ES-I3 (cell line): Measurements from ENCODE around the gene DNAJC15.
"Not testable (repeated sequence)": the region's sequence is repeated elsewhere in the genome, so short reads cannot be mapped to it uniquely, and the experiment has no call there.

Experiments used
- H3K36me3 ChIP-seq: 2 replicates; pipeline ENCODE4 v1.6.1; 2013; ENCODE audit warnings: mild to moderate bottlenecking, low read length, control low read depth, moderate library complexity; ENCODE audit not compliant: insufficient read depth
- H3K4me1 ChIP-seq: 2 replicates; pipeline ENCODE4 v1.6.1; 2013; ENCODE audit warnings: mild to moderate bottlenecking, control low read depth, low read length; ENCODE audit not compliant: insufficient read depth
- H3K9ac ChIP-seq: 2 replicates; pipeline ENCODE4 v1.6.1; 2013; ENCODE audit warnings: low read depth, mild to moderate bottlenecking, low read length, moderate library complexity
- H3K9me3 ChIP-seq: 2 replicates; pipeline ENCODE4 v1.6.1; 2013; ENCODE audit warnings: mild to moderate bottlenecking, low read length, moderate library complexity; ENCODE audit not compliant: control insufficient read depth, insufficient read depth

The DNAJC15 gene

GRCh38 chr13:43045302-43045773, 22.0 kb downstream of the DNAJC15 start:
- not testable (repeated sequence) for H3K9me3 ChIP-seq, H3K36me3 ChIP-seq, H3K9ac ChIP-seq
- H3K4me1 ChIP-seq, result peaks cover 13% of the 10 kb centered on the region; the same call in 1 of the 2 replicates

- Histone ChIP-seq H3K9ac (no peak overlapping the region), H3K36me3 (no peaks in the 10 kb centered on the region), H3K9me3 (no peaks in the 10 kb centered on the region), H3K4me1 (peaks cover 13% of the 10 kb centered on the region; the same call in 1 of the 2 replicates)
These were observed 22.9 kb downstream of the DNAJC15 start for GRCh38 chr13:43046259-43046658.

GRCh38 chr13:43054803-43055802, 31.7 kb downstream of the DNAJC15 start:
- Histone ChIP-seq H3K9me3 (no peaks in the 10 kb centered on the region), H3K4me1 (peaks cover 18% of the 10 kb centered on the region), H3K9ac (peak overlapping the region; percentile 18; the same call in 1 of the 2 replicates), H3K36me3 (no peaks in the 10 kb centered on the region)

- Histone ChIP-seq H3K9ac (no peak overlapping the region; the same call in 1 of the 2 replicates), H3K36me3 (no peaks in the 10 kb centered on the region), H3K4me1 (peaks cover 26% of the 10 kb centered on the region), H3K9me3 (no peaks in the 10 kb centered on the region)
These were observed 34.4 kb downstream of the DNAJC15 start for GRCh38 chr13:43057653-43058317.

- H3K9ac ChIP-seq, result no peak overlapping the region
- H3K36me3 ChIP-seq, result no peaks in the 10 kb centered on the region
- peaks cover 26% of the 10 kb centered on the region for H3K4me1 ChIP-seq
- H3K9me3 ChIP-seq, result no peaks in the 10 kb centered on the region
These were observed 34.9 kb downstream of the DNAJC15 start for GRCh38 chr13:43058318-43058674.

- no peak overlapping the region for H3K9ac ChIP-seq
- H3K9me3 ChIP-seq, result no peaks in the 10 kb centered on the region
- H3K4me1 ChIP-seq, result peaks cover 26% of the 10 kb centered on the region
- H3K36me3 ChIP-seq, result no peaks in the 10 kb centered on the region
These were observed 35.4 kb downstream of the DNAJC15 start for GRCh38 chr13:43058831-43059230.

- not testable (repeated sequence) for H3K9me3 ChIP-seq, H3K9ac ChIP-seq, H3K36me3 ChIP-seq
- H3K4me1 ChIP-seq, result peaks cover 26% of the 10 kb centered on the region
These were observed 36.4 kb downstream of the DNAJC15 start for GRCh38 chr13:43059779-43060178.

- H3K9me3 ChIP-seq, H3K36me3 ChIP-seq, H3K9ac ChIP-seq: not testable (repeated sequence)
- peaks cover 26% of the 10 kb centered on the region for H3K4me1 ChIP-seq
These were observed 37.4 kb downstream of the DNAJC15 start for GRCh38 chr13:43060806-43061205.

GRCh38 chr13:43061496-43062280, 38.3 kb downstream of the DNAJC15 start:
- Histone ChIP-seq H3K4me1 (peaks cover 26% of the 10 kb centered on the region), H3K36me3 (no peaks in the 10 kb centered on the region), H3K9me3 (no peaks in the 10 kb centered on the region), H3K9ac (no peak overlapping the region)

- Histone ChIP-seq H3K4me1 (peaks cover 16% of the 10 kb centered on the region), H3K9ac (no peak overlapping the region), H3K36me3 (no peaks in the 10 kb centered on the region), H3K9me3 (no peaks in the 10 kb centered on the region)
These were observed 48.4 kb downstream of the DNAJC15 start for GRCh38 chr13:43071824-43072223.

- Histone ChIP-seq H3K9ac (no peak overlapping the region), H3K4me1 (peaks cover 17% of the 10 kb centered on the region), H3K9me3 (no peaks in the 10 kb centered on the region), H3K36me3 (no peaks in the 10 kb centered on the region)
These were observed 49.0 kb downstream of the DNAJC15 start for GRCh38 chr13:43072394-43072793.

- Histone ChIP-seq H3K9ac (no peak overlapping the region), H3K4me1 (peaks cover 23% of the 10 kb centered on the region), H3K9me3 (no peaks in the 10 kb centered on the region), H3K36me3 (no peaks in the 10 kb centered on the region)
These were observed 51.6 kb downstream of the DNAJC15 start for GRCh38 chr13:43074824-43075510.

GRCh38 chr13:43075511-43075902, 52.1 kb downstream of the DNAJC15 start:
- not testable (repeated sequence) for H3K36me3 ChIP-seq, H3K9ac ChIP-seq, H3K9me3 ChIP-seq
- H3K4me1 ChIP-seq, result peaks cover 23% of the 10 kb centered on the region

- H3K36me3 ChIP-seq, result no peaks in the 10 kb centered on the region
These were observed 53.7 kb downstream of the DNAJC15 start for GRCh38 chr13:43077046-43077445.

More at GRCh38 chr13:43077046-43077445, 53.7 kb downstream of the DNAJC15 start:
- Histone ChIP-seq H3K4me1 (peaks cover 12% of the 10 kb centered on the region), H3K9ac (no peak overlapping the region), H3K9me3 (no peaks in the 10 kb centered on the region)
